A673 (cell line): ENCODE measurements around the gene BPNT1.

Experiments used
- EZH2 ChIP-seq: fragments of 200-600 bp; sonication (generic); IDR thresholded peaks from 2 replicates; pipeline ENCODE4 v1.6.1; 2017; ENCODE audit warnings: borderline replicate concordance, low read depth, mild to moderate bottlenecking, mixed read lengths, antibody characterized with exemption, low read length; ENCODE audit not compliant: poor library complexity, severe bottlenecking
- TF ChIP-seq, protein P1 (sequence below): fragments of 300-800, 200-600 bp; sonication (generic); conservative IDR thresholded peaks from 2 replicates; pipeline ENCODE4 v1.5.1; 2017; ENCODE audit warnings: low read depth, mild to moderate bottlenecking, antibody characterized with exemption, low read length, moderate library complexity, mixed read lengths

DNA sequence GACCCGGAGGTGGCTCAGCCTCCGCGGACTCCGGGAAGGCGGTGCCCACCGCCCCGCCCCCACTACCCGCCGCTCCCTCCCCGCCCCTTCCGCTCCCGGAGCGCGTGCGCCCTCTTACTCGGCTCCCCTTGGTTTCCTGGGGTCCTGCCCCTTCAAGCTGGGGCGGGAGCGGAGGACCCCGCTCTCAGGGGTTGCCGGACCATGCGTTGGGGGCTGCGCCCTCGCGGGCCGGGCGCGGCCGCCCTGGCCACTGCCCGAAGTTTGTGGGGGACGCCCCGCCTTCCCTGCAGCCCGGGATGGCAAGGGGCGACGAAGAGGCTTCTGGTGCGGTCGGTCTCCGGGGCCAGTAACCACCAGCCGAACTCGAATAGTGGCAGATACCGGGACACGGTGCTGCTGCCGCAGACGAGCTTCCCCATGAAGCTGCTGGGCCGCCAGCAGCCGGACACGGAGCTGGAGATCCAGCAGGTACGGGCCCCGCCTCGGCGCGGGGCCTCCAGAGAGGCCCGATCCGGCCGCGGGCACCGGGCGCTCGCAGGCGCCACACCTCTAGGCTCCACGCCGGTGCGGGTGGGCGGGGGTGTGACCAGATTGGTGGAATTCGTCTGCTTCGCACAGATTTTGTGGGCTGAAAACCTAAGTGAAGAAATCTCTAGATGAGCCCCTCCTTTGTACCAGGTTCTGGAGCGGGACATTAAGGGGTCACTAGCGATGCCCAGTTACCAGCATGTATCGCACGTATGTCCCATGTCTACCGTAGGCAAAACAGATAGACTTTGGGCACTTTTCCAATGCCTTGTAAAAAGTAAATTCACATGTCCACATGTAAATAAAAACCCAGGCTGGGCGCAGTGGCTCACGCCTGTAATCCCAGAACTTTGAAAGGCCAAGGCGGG lies 4.7 kb upstream of the BPNT1 start, which contains the start of gene IARS2:
- TF ChIP-seq, protein P1, sequence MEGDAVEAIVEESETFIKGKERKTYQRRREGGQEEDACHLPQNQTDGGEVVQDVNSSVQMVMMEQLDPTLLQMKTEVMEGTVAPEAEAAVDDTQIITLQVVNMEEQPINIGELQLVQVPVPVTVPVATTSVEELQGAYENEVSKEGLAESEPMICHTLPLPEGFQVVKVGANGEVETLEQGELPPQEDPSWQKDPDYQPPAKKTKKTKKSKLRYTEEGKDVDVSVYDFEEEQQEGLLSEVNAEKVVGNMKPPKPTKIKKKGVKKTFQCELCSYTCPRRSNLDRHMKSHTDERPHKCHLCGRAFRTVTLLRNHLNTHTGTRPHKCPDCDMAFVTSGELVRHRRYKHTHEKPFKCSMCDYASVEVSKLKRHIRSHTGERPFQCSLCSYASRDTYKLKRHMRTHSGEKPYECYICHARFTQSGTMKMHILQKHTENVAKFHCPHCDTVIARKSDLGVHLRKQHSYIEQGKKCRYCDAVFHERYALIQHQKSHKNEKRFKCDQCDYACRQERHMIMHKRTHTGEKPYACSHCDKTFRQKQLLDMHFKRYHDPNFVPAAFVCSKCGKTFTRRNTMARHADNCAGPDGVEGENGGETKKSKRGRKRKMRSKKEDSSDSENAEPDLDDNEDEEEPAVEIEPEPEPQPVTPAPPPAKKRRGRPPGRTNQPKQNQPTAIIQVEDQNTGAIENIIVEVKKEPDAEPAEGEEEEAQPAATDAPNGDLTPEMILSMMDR = no peak
- TF ChIP-seq EZH2 = no peak
